ENCODE data around the gene PRRT2.

DNA sequence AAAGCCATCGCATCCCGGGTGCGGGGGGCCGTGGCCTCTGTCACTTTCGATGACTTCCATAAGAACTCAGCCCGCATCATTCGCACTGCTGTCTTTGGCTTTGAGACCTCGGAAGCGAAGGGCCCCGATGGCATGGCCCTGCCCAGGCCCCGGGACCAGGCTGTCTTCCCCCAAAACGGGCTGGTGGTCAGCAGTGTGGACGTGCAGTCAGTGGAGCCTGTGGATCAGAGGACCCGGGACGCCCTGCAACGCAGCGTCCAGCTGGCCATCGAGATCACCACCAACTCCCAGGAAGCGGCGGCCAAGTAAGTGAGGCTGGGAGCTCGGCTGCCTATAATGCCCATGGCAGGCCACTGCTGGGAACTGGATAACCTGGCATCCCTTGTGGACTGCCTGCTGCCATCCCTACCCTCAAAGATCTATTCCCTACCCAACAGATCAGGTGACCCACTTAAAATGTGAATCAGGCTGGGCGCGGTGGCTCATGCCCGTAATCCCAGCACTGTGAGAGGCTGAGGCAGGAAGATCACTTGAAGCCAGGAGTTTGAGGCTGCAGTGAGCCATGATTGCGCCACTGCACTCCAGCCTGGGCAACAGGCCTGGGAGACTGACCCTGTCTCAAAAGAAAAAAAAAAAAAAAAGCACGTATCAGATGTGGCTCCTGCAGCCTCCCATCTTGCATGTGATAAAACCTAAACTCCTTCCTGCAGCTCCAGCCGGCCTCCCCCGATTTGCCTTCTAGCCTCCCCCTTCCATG lies 32.8 kb downstream of the PRRT2 start:
- TF ChIP-seq, protein P1, sequence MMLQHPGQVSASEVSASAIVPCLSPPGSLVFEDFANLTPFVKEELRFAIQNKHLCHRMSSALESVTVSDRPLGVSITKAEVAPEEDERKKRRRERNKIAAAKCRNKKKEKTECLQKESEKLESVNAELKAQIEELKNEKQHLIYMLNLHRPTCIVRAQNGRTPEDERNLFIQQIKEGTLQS (CRISPR knock-in tag; conservative IDR thresholded peaks at IDR 0.05), result no peak
- no peak for TF ChIP-seq ATF1 (CRISPR knock-in tag; IDR thresholded peaks at IDR 0.05)
- TF ChIP-seq, protein P2, sequence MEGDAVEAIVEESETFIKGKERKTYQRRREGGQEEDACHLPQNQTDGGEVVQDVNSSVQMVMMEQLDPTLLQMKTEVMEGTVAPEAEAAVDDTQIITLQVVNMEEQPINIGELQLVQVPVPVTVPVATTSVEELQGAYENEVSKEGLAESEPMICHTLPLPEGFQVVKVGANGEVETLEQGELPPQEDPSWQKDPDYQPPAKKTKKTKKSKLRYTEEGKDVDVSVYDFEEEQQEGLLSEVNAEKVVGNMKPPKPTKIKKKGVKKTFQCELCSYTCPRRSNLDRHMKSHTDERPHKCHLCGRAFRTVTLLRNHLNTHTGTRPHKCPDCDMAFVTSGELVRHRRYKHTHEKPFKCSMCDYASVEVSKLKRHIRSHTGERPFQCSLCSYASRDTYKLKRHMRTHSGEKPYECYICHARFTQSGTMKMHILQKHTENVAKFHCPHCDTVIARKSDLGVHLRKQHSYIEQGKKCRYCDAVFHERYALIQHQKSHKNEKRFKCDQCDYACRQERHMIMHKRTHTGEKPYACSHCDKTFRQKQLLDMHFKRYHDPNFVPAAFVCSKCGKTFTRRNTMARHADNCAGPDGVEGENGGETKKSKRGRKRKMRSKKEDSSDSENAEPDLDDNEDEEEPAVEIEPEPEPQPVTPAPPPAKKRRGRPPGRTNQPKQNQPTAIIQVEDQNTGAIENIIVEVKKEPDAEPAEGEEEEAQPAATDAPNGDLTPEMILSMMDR (IDR thresholded peaks at IDR 0.05), result no peak
- TF ChIP-seq, protein P3, sequence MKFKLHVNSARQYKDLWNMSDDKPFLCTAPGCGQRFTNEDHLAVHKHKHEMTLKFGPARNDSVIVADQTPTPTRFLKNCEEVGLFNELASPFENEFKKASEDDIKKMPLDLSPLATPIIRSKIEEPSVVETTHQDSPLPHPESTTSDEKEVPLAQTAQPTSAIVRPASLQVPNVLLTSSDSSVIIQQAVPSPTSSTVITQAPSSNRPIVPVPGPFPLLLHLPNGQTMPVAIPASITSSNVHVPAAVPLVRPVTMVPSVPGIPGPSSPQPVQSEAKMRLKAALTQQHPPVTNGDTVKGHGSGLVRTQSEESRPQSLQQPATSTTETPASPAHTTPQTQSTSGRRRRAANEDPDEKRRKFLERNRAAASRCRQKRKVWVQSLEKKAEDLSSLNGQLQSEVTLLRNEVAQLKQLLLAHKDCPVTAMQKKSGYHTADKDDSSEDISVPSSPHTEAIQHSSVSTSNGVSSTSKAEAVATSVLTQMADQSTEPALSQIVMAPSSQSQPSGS (CRISPR knock-in tag; IDR thresholded peaks at IDR 0.05; ENCODE audit: borderline replicate concordance, low read depth), result no peak
- TF ChIP-seq ETV6 (CRISPR knock-in tag; IDR thresholded peaks at IDR 0.05), result no peak
- TF ChIP-seq, protein P4, sequence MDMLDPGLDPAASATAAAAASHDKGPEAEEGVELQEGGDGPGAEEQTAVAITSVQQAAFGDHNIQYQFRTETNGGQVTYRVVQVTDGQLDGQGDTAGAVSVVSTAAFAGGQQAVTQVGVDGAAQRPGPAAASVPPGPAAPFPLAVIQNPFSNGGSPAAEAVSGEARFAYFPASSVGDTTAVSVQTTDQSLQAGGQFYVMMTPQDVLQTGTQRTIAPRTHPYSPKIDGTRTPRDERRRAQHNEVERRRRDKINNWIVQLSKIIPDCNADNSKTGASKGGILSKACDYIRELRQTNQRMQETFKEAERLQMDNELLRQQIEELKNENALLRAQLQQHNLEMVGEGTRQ (CRISPR knock-in tag; IDR thresholded peaks at IDR 0.05), result no peak
- TF ChIP-seq CREM (CRISPR knock-in tag; IDR thresholded peaks at IDR 0.05), result no peak
- no peak for TF ChIP-seq JUN (CRISPR knock-in tag; IDR thresholded peaks at IDR 0.05)
- TF ChIP-seq SP1 (CRISPR knock-in tag; conservative IDR thresholded peaks at IDR 0.05), result no peak
- TF ChIP-seq, protein P5, sequence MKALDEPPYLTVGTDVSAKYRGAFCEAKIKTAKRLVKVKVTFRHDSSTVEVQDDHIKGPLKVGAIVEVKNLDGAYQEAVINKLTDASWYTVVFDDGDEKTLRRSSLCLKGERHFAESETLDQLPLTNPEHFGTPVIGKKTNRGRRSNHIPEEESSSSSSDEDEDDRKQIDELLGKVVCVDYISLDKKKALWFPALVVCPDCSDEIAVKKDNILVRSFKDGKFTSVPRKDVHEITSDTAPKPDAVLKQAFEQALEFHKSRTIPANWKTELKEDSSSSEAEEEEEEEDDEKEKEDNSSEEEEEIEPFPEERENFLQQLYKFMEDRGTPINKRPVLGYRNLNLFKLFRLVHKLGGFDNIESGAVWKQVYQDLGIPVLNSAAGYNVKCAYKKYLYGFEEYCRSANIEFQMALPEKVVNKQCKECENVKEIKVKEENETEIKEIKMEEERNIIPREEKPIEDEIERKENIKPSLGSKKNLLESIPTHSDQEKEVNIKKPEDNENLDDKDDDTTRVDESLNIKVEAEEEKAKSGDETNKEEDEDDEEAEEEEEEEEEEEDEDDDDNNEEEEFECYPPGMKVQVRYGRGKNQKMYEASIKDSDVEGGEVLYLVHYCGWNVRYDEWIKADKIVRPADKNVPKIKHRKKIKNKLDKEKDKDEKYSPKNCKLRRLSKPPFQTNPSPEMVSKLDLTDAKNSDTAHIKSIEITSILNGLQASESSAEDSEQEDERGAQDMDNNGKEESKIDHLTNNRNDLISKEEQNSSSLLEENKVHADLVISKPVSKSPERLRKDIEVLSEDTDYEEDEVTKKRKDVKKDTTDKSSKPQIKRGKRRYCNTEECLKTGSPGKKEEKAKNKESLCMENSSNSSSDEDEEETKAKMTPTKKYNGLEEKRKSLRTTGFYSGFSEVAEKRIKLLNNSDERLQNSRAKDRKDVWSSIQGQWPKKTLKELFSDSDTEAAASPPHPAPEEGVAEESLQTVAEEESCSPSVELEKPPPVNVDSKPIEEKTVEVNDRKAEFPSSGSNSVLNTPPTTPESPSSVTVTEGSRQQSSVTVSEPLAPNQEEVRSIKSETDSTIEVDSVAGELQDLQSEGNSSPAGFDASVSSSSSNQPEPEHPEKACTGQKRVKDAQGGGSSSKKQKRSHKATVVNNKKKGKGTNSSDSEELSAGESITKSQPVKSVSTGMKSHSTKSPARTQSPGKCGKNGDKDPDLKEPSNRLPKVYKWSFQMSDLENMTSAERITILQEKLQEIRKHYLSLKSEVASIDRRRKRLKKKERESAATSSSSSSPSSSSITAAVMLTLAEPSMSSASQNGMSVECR (CRISPR knock-in tag; IDR thresholded peaks at IDR 0.05; ENCODE audit: borderline replicate concordance), result no peak
- no peak for TF ChIP-seq ZNF671 (CRISPR knock-in tag; IDR thresholded peaks at IDR 0.05)
- TF ChIP-seq, protein P6, sequence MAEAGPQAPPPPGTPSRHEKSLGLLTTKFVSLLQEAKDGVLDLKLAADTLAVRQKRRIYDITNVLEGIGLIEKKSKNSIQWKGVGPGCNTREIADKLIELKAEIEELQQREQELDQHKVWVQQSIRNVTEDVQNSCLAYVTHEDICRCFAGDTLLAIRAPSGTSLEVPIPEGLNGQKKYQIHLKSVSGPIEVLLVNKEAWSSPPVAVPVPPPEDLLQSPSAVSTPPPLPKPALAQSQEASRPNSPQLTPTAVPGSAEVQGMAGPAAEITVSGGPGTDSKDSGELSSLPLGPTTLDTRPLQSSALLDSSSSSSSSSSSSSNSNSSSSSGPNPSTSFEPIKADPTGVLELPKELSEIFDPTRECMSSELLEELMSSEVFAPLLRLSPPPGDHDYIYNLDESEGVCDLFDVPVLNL (CRISPR knock-in tag; IDR thresholded peaks at IDR 0.05; ENCODE audit: borderline replicate concordance, low read depth), result no peak
